GM12878 (cell line): Measurements from ENCODE around the gene SENP1. TPM values are rescaled to one million over a fixed set of nuclear protein-coding genes. Genes with fewer than 3 reads are reported as not detected.

Source experiments
- ATAC-seq: fragments of 200-7000 bp; cut with Tn5 transposase; 3 replicates; pipeline ENCODE4 v1.9.1; 2020; ENCODE audit warnings: mild to moderate bottlenecking, moderate library complexity
- BruUV-seq: library from RNA; stranded (reverse); fragments of 400-500 nt; replicated peaks from 2 replicates; lab custom pipeline; 2021; lab: Mats Ljungman, UMichigan
- CTCF ChIA-PET: fragments of 300-600 bp; sonication (Branson Sonifier 250); formaldehyde crosslinking; extraction: SDS; loops from one replicate; lab custom pipeline; 2021; ENCODE audit warnings: inconsistent platforms; lab: Yijun Ruan, JAX
- POLR2A ChIA-PET: fragments of 350-600 bp; formaldehyde crosslinking; extraction: SDS; loops from one replicate; lab custom pipeline; 2021; ENCODE audit warnings: inconsistent platforms; lab: Charles Lee
- RAD21 ChIA-PET: fragments of 300-600 bp; sonication (Branson Sonifier 250); formaldehyde crosslinking; loops from one replicate; lab custom pipeline; 2023; ENCODE audit warnings: antibody characterized with exemption; ENCODE audit not compliant: unreplicated experiment; lab: Charles Lee
- SMC1A ChIA-PET: fragments of 300-600 bp; sonication (Branson Sonifier 250); formaldehyde crosslinking; loops from one replicate; lab custom pipeline; 2023; ENCODE audit not compliant: unreplicated experiment, uncharacterized antibody; lab: Charles Lee
- DNase-seq: peaks from one replicate; pipeline ENCODE4 v3.0.0-alpha.2; 2011; ENCODE audit warnings: low read depth, low spot score
- FAIRE-seq: peaks from 3 replicates; lab custom pipeline; 2011; peaks lifted over from hg19 to GRCh38; lab: Jason Lieb, UNC
- H2AFZ ChIP-seq: 2 replicates; pipeline ENCODE4 v1.6.0; 2011; ENCODE audit warnings: low read depth, low read length, control low read depth; ENCODE audit not compliant: control insufficient read depth
- H3K27ac ChIP-seq: 2 replicates; pipeline ENCODE4 v1.5.1; 2011; ENCODE audit warnings: control low read depth; ENCODE audit not compliant: control insufficient read depth, insufficient read depth
- H3K27me3 ChIP-seq, 2 experiments: replicated peaks in 1 of 2; 2 replicates each; pipeline versions ENCODE4 v1.6.0 to v1.6.1; 2011; ENCODE audit warnings: low read length in 1 of 2; ENCODE audit not compliant: control insufficient read depth in 2 of 2, insufficient read depth in 2 of 2
- H3K36me3 ChIP-seq, 2 experiments: 2 replicates each; pipeline ENCODE4 v1.5.1; 2011; ENCODE audit warnings: low read length in 1 of 2; ENCODE audit not compliant: control insufficient read depth in 2 of 2, insufficient read depth in 2 of 2
- H3K4me1 ChIP-seq: 2 replicates; pipeline ENCODE4 v1.6.1; 2011; ENCODE audit warnings: mild to moderate bottlenecking, low read length, moderate library complexity, mixed read lengths; ENCODE audit not compliant: control insufficient read depth, insufficient read depth
- H3K4me2 ChIP-seq: 2 replicates; pipeline ENCODE4 v1.6.0; 2011; ENCODE audit warnings: control low read depth; ENCODE audit not compliant: control insufficient read depth, insufficient read depth
- H3K4me3 ChIP-seq: fragments of 200-600 bp; sonication (generic); 2 replicates; pipeline ENCODE4 v1.5.1; 2016
- H3K79me2 ChIP-seq: 2 replicates; pipeline ENCODE4 v1.6.0; 2011; ENCODE audit warnings: low read length; ENCODE audit not compliant: control insufficient read depth, insufficient read depth
- H3K9ac ChIP-seq: 2 replicates; pipeline ENCODE4 v1.8.0; 2011; ENCODE audit warnings: low read length, control low read depth, mixed read lengths; ENCODE audit not compliant: control insufficient read depth, insufficient read depth
- H3K9me3 ChIP-seq: replicated peaks from 3 replicates; pipeline ENCODE4 v1.5.1; 2011; ENCODE audit warnings: mild to moderate bottlenecking, low read length; ENCODE audit not compliant: control insufficient read depth, insufficient read depth
- H4K20me1 ChIP-seq: 2 replicates; pipeline ENCODE4 v1.6.0; 2011; ENCODE audit not compliant: control insufficient read depth, insufficient read depth
- BACH1 ChIP-seq: fragments of 450-650 bp; IDR thresholded peaks from 2 replicates; pipeline ENCODE4 v1.6.1; 2017; ENCODE audit warnings: mild to moderate bottlenecking, borderline replicate concordance
- CHD2 ChIP-seq: IDR thresholded peaks from 2 replicates; pipeline ENCODE4 v1.6.1; 2011; ENCODE audit warnings: low read depth, low read length, improper control_type of control experiment, borderline replicate concordance
- ELK1 ChIP-seq: IDR thresholded peaks from 2 replicates; pipeline ENCODE4 v1.6.1; 2012; ENCODE audit warnings: low read depth, low read length, improper control_type of control experiment
- ESRRA ChIP-seq: IDR thresholded peaks from 2 replicates; pipeline ENCODE4 v1.6.1; 2012; ENCODE audit warnings: mild to moderate bottlenecking, low read length, improper control_type of control experiment
- HDAC2 ChIP-seq: fragments of 200-600 bp; sonication (generic); IDR thresholded peaks from 2 replicates; pipeline ENCODE4 v1.6.1; 2017
- IKZF2 ChIP-seq, 2 experiments: fragments of 450-650 bp; IDR thresholded peaks; 2 replicates each; pipeline ENCODE4 v1.6.1; 2017; ENCODE audit warnings: mild to moderate bottlenecking in 2 of 2, moderate library complexity in 2 of 2
- RELA ChIP-seq: fragments of 450-650 bp; IDR thresholded peaks from 2 replicates; pipeline ENCODE4 v1.8.0; 2014; ENCODE audit warnings: borderline replicate concordance; ENCODE audit not compliant: partially characterized antibody
- RUNX3 ChIP-seq: IDR thresholded peaks from 2 replicates; pipeline ENCODE4 v1.6.1; 2012; ENCODE audit warnings: low read length, inconsistent platforms
- STAT3 ChIP-seq: IDR thresholded peaks from 2 replicates; pipeline ENCODE4 v1.6.1; 2011; ENCODE audit warnings: low read depth, low read length, improper control_type of control experiment
- TCF12 ChIP-seq: IDR thresholded peaks from 2 replicates; pipeline ENCODE4 v1.6.1; 2011; ENCODE audit warnings: low read depth, mild to moderate bottlenecking, low read length
- USF2 ChIP-seq: IDR thresholded peaks from 2 replicates; pipeline ENCODE4 v1.6.1; 2011; ENCODE audit warnings: low read depth, low read length, improper control_type of control experiment, borderline replicate concordance
- ZBTB11 ChIP-seq: fragments of 450-650 bp; formaldehyde crosslinking; IDR thresholded peaks from 2 replicates; pipeline ENCODE4 v1.5.0; 2022; ENCODE audit warnings: mild to moderate bottlenecking, missing genetic modification characterization
- ZBTB4 ChIP-seq: fragments of 450-650 bp; formaldehyde crosslinking; IDR thresholded peaks from 2 replicates; pipeline ENCODE4 v1.4.0; 2022; ENCODE audit warnings: mild to moderate bottlenecking, moderate library complexity
- ZNF24 ChIP-seq: fragments of 450-650 bp; IDR thresholded peaks from 2 replicates; pipeline ENCODE4 v1.6.1; 2017; ENCODE audit warnings: antibody characterized with exemption, mild to moderate bottlenecking
- ZNF384 ChIP-seq: IDR thresholded peaks from 2 replicates; pipeline ENCODE4 v1.6.1; 2012; ENCODE audit warnings: low read depth, mild to moderate bottlenecking, low read length, improper control_type of control experiment, borderline replicate concordance
- WGBS: methylation state at CpG from one replicate; pipeline ENCODE4 v1.1.6; 2016; ENCODE audit warnings: low lambda C conversion rate; ENCODE audit not compliant: insufficient replicate concordance, insufficient coverage; ENCODE audit errors: missing lambda C conversion rate; 5-methylcytosine and 5-hydroxymethylcytosine counted together
- in situ Hi-C: fragments of 300-500 bp; cut with MboI; formaldehyde crosslinking; loops from 9 replicates; pipeline ENCODE4 v1.14.3; 2018; ENCODE audit warnings: mixed read lengths
- intact Hi-C: fragments of 100-400 bp; cut with micrococcal nuclease; formaldehyde crosslinking; loops from one replicate; pipeline ENCODE4 v1.14.2; 2022; ENCODE audit not compliant: unreplicated experiment
- polyA plus RNA-seq, 11 experiments: library from polyadenylated mRNA; depleted of rRNA in 4 of 11; unstranded in 6 of 11; stranded (reverse) in 5 of 11; fragments of >200 nt; fragmentation: Nextera tagmentation in 4 of 11; fragmentation: Illumina TruSeq in 1 of 11; extraction: Ambion mirVana in 4 of 11; extraction: Trizol in 1 of 11; gene quantifications; 1 replicate in 1 of 11; 2 replicates in 10 of 11; pipeline versions ENCODE4 v1.2.1 to v1.2.3, GENCODE V29; 2011 to 2016; ENCODE audit warnings: inconsistent platforms in 2 of 11, missing spikeins in 2 of 11, low read depth in 1 of 11
- total RNA-seq, 4 experiments: library from RNA; depleted of rRNA in 3 of 4; stranded (reverse); fragments of >200 nt in 3 of 4; fragmentation: Illumina TruSeq in 1 of 4; extraction: Trizol in 1 of 4; gene quantifications; 2 replicates each; pipeline versions ENCODE4 v1.2.1 to v1.2.3, GENCODE V29; 2013 to 2021

Gene SENP1
- total and polyA plus RNA-seq, 10 of the 15 experiments (the other 5 are each of a cell fraction or from before 2014, with no cell fraction given): 8.1 to 52.4 (median 26.1) TPM

GRCh38 chr12:48121522-48121921 is 15.6 kb upstream of the SENP1 start (continued):
- TF ChIP-seq IKZF2 (IDR thresholded peaks at IDR 0.05): no peak
- TF ChIP-seq BACH1: no peak
- no peak for TF ChIP-seq ZBTB4
- TF ChIP-seq RUNX3: no peak
- TF ChIP-seq STAT3: no peak
- no peak for TF ChIP-seq ZNF24

- Histone ChIP-seq H2AFZ (peak overlapping the region; percentile 94), H3K79me2 (peaks cover 23% of the 10 kb centered on the region)
- TF ChIP-seq ZBTB11 (no peak), RELA (no peak), HDAC2 (no peak), CHD2 (no peak), ESRRA (no peak), ZNF384 (no peak), TCF12 (no peak), USF2 (no peak), ELK1 (no peak), ZNF24 (no peak)
Measured at GRCh38 chr12:48119834-48120195, 13.9 kb upstream of the SENP1 start.

More at GRCh38 chr12:48119834-48120195, 13.9 kb upstream of the SENP1 start:
- Histone ChIP-seq H3K4me1 (peaks cover 6% of the 10 kb centered on the region), H3K27me3 (no peaks in the 10 kb centered on the region), H3K9ac (peak overlapping the region; percentile 82), H3K9me3 (no peaks in the 10 kb centered on the region), H3K36me3 (peaks cover 0 to 6% of the 10 kb centered on the region in 2 experiments; a peak in 1 of 4 replicates), H3K4me3 (peak overlapping the region; percentile 88), H3K27ac (peak overlapping the region; percentile 91), H3K4me2 (peak overlapping the region; percentile 88), H4K20me1 (no peaks in the 10 kb centered on the region)
- ATAC-seq (no peak), DNase-seq (no peak), FAIRE-seq (peak; percentile 7)
- intact Hi-C loops (no loop called here), in situ Hi-C loops (no loop called here)
- ChIA-PET CTCF (interaction anchor here (0.7 to 3.5 kb wide), 6 partner anchors 12 to 159 kb away, joined by 3 to 19 read pairs (median 4); no protein-coding TSS in a partner anchor), POLR2A (interaction anchor here (1.3 to 2.2 kb wide), 3 partner anchors 14 to 17 kb away, joined by 3 to 17 read pairs (median 3); partner anchors contain the start of gene SENP1), SMC1A (interaction anchor here (1.1 to 3.4 kb wide), 7 partner anchors 11 to 53 kb away, joined by 3 to 27 read pairs (median 4); partner anchors contain the start of genes ASB8 and SENP1), RAD21 (interaction anchor here (1.1 to 1.9 kb wide), 5 partner anchors 10 to 37 kb away, joined by 4 to 8 read pairs (median 4); partner anchors contain the start of genes ASB8 and SENP1)
- BruUV-seq: no TSS peak
- 0% methylated on average over 5 of the region's 5 CpGs for WGBS
